GM10847 (cell line): ENCODE data around the gene TWF2.

Experiments used
- POLR2A ChIP-seq: IDR thresholded peaks from 2 replicates; pipeline ENCODE4 v1.6.1; 2011; ENCODE audit not compliant: insufficient read length; ENCODE audit errors: extremely low read depth

The TWF2 gene

DNA sequence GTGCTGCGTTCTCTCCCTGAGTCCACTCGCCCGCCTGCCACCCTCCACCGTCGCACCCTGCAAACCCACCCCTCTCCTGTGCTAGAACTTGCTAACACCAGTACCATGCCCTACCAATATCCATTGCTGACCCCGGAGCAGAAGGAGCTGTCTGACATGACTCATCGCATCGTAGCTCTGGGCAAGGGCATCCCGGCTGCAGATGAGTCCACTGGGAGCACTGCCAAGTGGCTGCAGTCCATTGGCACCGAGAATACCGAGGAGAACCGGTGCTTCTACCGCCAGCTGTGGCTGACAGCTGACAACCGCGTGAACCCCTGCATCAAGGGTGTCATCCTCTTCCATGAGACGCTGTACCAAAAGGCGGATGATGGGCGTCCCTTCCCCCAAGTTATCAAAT, 45.9 kb downstream of the TWF2 start:
- TF ChIP-seq POLR2A, result no peak

DNA sequence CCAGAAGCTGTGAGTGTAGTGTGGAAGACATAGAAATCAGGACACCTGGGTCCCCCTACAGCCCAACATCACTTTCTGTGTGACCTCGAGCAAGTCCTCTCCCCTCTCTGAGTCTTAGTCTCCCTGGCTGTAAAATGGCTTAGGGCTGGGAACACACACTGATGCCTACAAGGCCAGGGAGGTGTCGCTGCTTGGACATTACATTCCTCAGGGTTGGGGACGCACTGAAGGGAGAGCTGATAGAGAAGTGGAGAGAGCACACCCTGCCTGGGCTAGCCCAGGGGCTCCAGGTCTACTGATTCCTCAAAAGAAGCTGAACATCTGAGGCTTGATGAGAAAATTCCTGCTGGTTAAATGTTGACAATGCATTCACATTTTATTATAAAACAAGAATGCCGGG, 47.3 kb downstream of the TWF2 start:
- TF ChIP-seq POLR2A, result no peak

DNA sequence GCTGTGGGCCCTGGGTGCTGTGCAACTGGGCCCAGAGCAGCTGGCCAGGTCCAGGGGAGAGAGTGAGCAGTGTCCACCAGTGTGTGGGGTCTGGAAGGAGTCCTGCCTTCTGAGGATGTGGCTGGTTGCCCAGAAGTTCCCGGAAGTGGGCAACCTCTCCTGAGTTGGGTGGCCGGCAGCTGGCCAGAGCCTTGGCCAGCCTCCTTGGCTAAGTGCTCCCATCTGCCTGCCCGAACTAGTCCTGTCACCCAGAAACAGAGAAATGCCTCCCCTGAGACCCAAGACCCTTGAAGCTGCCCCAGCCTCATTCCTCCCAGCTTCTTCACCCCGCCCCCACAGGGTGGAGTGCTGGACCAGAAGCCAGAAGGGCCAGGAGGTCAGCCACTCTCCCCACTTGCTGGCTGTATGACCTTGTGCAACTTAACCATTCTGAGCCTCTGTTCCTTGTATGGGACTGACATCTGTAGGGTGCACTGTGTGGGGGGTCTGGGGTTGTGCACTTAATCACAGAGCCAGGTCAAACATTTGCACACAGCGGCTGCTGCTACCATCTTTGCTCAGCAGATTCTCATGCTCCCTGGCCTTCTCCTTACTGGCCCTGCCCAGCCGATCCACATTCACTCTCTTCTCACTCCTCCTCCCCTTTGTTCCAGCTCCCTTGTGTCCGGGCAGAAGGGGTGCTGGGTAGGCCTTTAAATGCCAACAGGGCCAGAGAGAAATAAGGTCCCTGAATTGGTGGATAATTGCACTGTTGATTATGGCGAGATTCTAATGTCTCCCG, 48.5 kb downstream of the TWF2 start:
- TF ChIP-seq POLR2A, result no peak

DNA sequence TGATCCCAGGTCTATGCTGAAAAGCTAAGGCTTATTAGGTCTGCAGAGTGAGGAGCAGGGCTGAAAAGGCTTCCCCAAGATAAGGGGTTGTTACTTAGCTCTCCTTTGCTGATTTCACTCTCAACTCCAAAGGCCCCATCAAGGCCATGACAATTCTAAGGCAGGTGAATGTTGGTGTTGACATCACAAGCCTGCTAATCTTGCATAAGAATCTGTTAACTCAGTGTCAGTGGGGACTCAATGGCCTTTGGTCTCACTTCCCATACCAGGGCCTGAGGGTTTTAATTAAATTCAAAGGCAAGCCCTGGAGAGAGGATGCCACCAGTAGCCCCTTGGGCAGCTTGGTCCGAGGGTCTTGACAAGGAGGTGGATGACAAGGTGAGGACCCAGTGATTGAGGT, 50.4 kb downstream of the TWF2 start:
- no peak for TF ChIP-seq POLR2A

DNA sequence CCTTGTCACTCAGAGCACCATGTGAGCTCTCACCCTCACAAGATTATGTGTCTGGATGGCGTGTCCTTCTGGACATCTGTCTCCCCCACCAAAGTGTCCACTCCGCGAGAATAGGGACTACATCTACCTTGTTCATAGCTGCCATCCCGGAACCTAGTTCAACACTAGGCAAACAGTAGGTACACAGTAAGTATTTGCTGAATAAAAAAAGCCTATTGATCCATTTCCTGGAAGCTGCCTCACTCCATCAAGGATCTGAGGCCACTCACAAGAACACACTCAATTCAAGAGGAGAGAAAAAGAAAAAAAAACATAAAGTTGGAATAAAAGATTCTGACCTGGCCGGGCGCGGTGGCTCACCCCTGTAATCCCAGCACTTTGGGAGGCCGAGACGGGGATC, 52.2 kb downstream of the TWF2 start:
- TF ChIP-seq POLR2A, result no peak

DNA sequence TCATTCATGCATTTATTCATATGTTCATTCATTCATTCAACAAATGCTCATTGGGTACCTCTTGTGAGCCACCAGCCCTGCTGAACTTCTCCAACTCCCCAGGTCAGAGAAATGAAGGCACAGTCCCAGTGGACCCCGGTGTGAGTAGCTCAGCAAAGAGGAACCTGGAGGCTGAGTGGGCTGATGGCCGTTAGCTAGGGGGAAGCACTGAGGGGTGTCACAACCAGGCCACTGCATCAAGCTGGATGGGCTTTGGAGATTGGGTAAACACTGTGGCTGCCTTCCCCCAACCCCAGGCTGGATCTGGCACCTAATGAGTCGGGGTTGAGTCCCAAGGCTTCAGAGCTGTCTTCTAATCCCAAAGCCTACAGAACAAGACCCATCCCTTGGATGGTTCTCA, 53.1 kb downstream of the TWF2 start:
- no peak for TF ChIP-seq POLR2A

DNA sequence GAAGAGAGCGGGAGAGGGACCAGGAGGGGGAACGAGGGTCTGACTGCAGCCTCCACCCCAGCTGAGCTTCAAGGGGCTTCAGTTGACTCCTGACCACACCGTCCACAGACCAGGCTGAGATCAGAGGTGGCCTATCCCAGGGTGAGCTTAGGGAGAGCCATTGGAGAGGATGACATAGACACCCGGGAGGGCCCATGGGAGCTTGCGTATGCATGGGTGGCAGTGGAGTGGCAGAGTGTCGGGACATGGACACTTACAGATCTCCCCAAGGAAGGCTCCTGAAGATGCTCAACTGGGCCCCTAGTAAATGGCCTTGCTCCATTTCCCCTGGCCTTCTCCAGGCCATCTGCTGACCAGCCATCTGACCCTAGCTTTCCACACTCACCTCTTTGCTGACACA, 53.6 kb downstream of the TWF2 start:
- TF ChIP-seq POLR2A, result no peak

DNA sequence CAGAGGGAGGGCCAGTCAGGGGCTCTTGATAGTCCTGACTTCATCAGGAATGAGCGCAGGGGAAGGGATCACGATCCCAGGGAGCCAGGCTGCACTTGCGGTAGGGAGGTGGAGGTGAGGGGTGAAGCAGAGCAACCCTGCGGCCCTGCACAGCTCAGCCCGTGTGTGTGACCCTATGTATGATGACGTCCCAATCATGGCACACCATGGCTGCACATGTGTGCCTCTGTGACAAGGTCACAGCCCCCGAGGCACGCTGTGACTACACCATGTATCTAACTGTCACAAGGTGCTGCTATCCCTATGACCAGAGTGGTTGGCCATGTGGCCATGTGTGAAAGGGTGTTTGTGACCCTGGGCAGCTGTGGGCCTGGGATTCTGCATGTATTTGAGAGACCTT, 54.3 kb downstream of the TWF2 start:
- TF ChIP-seq POLR2A, result no peak

DNA sequence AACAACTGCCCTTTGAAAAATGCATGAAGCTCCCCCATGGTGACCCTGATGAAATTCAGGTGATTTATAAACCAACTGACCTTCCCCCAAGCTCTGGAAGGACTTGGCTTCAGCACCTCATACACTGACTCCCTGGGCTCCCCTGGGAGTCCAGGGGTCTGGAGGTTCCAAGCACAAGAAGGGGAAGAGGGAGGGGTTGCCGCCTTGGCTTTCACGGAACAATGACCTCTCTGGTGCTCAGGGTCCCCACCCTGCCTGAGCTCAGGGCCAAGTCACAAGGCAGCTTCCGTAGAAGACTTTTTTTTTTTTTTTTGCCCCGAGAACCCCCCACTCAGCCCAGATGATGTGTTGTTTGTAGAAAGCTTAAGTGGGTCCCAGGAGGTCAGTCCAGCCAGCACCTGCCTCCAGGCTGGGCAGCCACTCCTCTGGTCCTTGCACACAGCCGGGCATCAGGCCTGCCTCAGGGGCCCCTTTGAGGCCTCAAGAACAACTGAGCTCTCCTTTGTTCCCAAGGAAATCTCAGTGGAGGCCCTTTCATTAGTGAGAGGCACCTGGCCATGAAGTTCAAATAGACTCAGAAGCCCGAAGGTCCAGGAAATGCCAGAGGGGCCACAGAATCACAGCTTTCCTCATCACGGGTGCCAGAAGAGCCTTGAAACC, 55.0 kb downstream of the TWF2 start:
- TF ChIP-seq POLR2A, result no peak

DNA sequence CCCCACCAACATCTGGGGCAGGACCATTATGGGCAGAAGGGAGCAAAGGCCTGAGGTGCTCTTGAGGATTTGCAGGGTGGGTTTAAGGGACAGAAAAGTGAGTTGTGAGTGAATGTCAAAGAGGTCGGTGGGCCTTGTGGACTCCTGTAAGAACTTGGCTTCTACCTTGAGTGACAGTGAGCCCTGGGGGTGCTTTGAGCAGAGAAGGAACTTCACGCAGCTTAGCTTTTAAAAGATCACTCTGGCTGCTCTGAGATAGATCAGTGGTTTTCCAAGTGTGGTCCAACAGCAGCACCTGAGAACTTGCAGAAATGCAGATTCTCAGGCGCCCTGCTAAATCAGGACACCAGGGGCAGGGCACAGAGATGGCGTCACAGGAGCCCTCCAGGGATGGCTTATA, 56.3 kb downstream of the TWF2 start:
- no peak for TF ChIP-seq POLR2A

DNA sequence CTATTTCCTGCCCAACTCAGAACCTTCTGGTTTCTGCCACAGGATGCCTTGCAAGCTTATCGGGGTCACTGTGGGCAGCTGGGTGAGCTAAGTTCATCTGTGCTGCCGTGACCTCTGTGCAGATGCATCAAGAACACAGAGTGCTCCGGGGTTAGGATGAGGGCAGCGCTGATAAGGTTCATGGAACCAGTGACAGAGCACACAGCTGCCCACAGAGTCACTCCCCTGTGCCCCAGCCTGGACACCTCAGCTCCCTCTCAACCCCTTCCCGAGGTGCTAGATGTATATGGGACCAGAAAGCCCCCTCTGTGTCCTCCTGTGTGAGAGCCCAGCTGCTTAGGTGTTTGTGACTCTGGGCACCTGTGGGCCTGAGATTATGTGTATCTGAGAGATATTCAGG, 56.8 kb downstream of the TWF2 start:
- TF ChIP-seq POLR2A, result no peak

DNA sequence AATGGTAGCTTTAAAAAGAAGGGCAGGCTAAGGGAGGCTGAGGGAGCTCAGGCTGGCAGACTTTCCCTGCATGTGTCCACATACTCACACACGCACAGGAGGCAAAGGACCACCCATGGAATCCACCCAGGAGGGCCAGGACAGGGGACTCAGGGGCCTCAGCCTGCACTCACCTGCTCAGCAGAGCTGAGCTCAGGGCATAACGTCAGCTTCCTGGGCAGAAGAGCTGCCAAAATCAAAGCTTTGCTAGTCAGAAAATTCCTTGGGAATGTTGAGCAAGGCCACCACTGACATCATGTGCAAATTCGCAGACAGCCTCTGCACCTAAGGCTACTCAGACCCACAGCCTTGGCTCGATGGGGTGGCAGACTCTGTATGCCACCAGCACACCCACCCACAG, 57.4 kb downstream of the TWF2 start:
- no peak for TF ChIP-seq POLR2A
